Heart right ventricle (tissue), 16 donors: ENCODE data around the gene CYP27B1. TPM values are rescaled to one million over a fixed set of nuclear protein-coding genes. Genes with fewer than 3 reads are reported as not detected.

Experiments used
- ATAC-seq, 8 donors: fragments of 200-7000 bp; cut with Tn5 transposase; one replicate each; pipeline ENCODE4 v1.9.1; 2020; ENCODE audit warnings: mild to moderate bottlenecking in 8 of 8, moderate library complexity in 8 of 8, moderate number of reproducible peaks in 1 of 8
- DNase-seq, 2 donors: peaks; one replicate each; pipeline ENCODE4 v3.0.0-alpha.2; 2020
- H3K27ac ChIP-seq, 10 donors: fragments of 200-600 bp; sonication (generic) in 2 of 10; one replicate each; pipeline versions ENCODE4 v1.5.0 to v1.8.0; 2020 to 2022; ENCODE audit warnings: mild to moderate bottlenecking in 3 of 10
- H3K27me3 ChIP-seq, 7 donors: fragments of 200-600 bp; one replicate each; pipeline ENCODE4 v1.8.0; 2021 to 2022; ENCODE audit warnings: mild to moderate bottlenecking in 2 of 7
- H3K36me3 ChIP-seq, 9 donors: fragments of 200-600 bp; sonication (generic) in 1 of 9; one replicate each; pipeline versions ENCODE4 v1.5.0 to v1.8.0; 2020 to 2022; ENCODE audit warnings: mild to moderate bottlenecking in 2 of 9
- H3K4me1 ChIP-seq, 9 donors: fragments of 200-600 bp; sonication (generic) in 1 of 9; one replicate each; pipeline versions ENCODE4 v1.5.0 to v1.8.0; 2020 to 2022; ENCODE audit warnings: mild to moderate bottlenecking in 4 of 9
- H3K4me3 ChIP-seq, 10 donors: fragments of 200-600 bp; sonication (generic) in 2 of 10; one replicate each; pipeline versions ENCODE4 v1.5.0 to v1.8.0; 2020 to 2022; ENCODE audit warnings: mild to moderate bottlenecking in 7 of 10, moderate library complexity in 2 of 10
- H3K9me3 ChIP-seq, 11 donors: fragments of 200-600 bp in 10 of 11; sonication (generic) in 2 of 11; one replicate each; pipeline versions ENCODE4 v1.5.0 to v1.8.0; 2013 to 2022; ENCODE audit warnings: mild to moderate bottlenecking in 2 of 11, control low read depth in 1 of 11, moderate library complexity in 1 of 11
- CTCF ChIP-seq, 9 donors: fragments of 200-600 bp; sonication (generic) in 2 of 9; IDR thresholded peaks; one replicate each; pipeline versions ENCODE4 v1.5.0 to v1.8.0; 2021 to 2022; ENCODE audit warnings: antibody characterized with exemption in 9 of 9, mild to moderate bottlenecking in 5 of 9, moderate library complexity in 1 of 9
- WGBS, 2 donors: extraction: QIAGEN DNeasy Blood & Tissue Kit; methylation state at CpG; one replicate each; pipeline ENCODE4 v1.1.7; 2013; ENCODE audit warnings: inconsistent platforms in 1 of 2; 5-methylcytosine and 5-hydroxymethylcytosine counted together
- intact Hi-C, 10 donors: fragments of 100-400 bp; cut with DNase I; formaldehyde crosslinking; loops; one replicate each; pipeline versions ENCODE4 v1.11.1 to v1.14.2; 2022
- polyA plus RNA-seq, 2 donors: library from polyadenylated mRNA; stranded (reverse); fragments of 200-250 nt; gene quantifications; one replicate each; pipeline ENCODE4 v1.2.3, GENCODE V29; 2013
- total RNA-seq, 10 donors: library from RNA; stranded (reverse); fragmentation: NEBNext Ultra II Directional in 3 of 10; extraction: Animal tissue kit (Norgen Biotek cat#: 25700) in 3 of 10; gene quantifications; one replicate each; pipeline versions ENCODE4 v1.2.1 to v1.2.4, GENCODE V29; 2021 to 2023
- donor health status: Arrhythmogenic right ventricular cardiomyopathy.
- donor health status: ischemic (EF 13 %, LVEDD 7.1; RV severe dilation, severe dysfunction).
- donor health status: healthy with polysubstance abuse.
- donor health status: DM: no; HTN: yes; CAD: no.
- donor health status: DM: no; HTN: no; CAD: no.
- donor health status: ischemic (EF 25% LVEDD 6.9; RV normal size, moderate dysfunction).
- donor health status: ischemic (EF 25% LVEDD 5.7; RV mildly dilated, moderate dysfunction).
- donor health status: healthy.
- donor health status: DM: yes; HTN: yes; CAD: no.
- donor health status: Ischemic cardiomyopathy.
- donor health status: ischemic (EF 35%, LVEDD 5.7; RV mildly dilated, moderate dysfunction).
- donor health status: nonischemic (EF 11% LVEDD 7.7; RV severe dilation, severe dysfunction).
- donor health status: DM: yes; HTN: yes; CAD: no.
- donor health status: PGD.
- donor health status: ischemic (EF 29% LVEDD 5.4; RV normal size, mild dysfunction).
- donor health status: nonischemic (EF 23%, LVEDD 6.1; RV moderate dilation, normal function).

The CYP27B1 gene
- total and polyA plus RNA-seq, 12 donors = 0.14 to 0.95 (median 0.81) TPM; not detected in 9

- WGBS, 2 donors = 62% methylated on average over 17 of the region's 17 CpGs
- Histone ChIP-seq H3K27me3 (no peaks in the 10 kb centered on the region), H3K9me3 (no peaks in the 10 kb centered on the region), H3K36me3 (peaks cover 0 to 72% (median 12%) of the 10 kb centered on the region in 9 donors), H3K4me3 (no peak overlapping the region), H3K27ac (no peak overlapping the region), H3K4me1 (peaks cover 15 to 55% (median 51%) of the 10 kb centered on the region in 9 donors)
- TF ChIP-seq CTCF (IDR thresholded peaks at IDR 0.05) = peak in 1 of 9 donors; percentile 13
- intact Hi-C loops = no loop called here
- ATAC-seq (peak in 2 of 8 donors; percentile 14 to 16), DNase-seq (no peak)
These were observed 47.3 kb upstream of the CYP27B1 start for GRCh38 chr12:57813971-57814772.

GRCh38 chr12:57813111-57813970, 46.5 kb upstream of the CYP27B1 start:
- Histone ChIP-seq H3K4me3 (no peak overlapping the region), H3K27ac (no peak overlapping the region), H3K27me3 (no peaks in the 10 kb centered on the region), H3K36me3 (peaks cover 0 to 72% (median 14%) of the 10 kb centered on the region in 9 donors), H3K9me3 (no peaks in the 10 kb centered on the region), H3K4me1 (peaks cover 15 to 46% (median 44%) of the 10 kb centered on the region in 9 donors)
- ATAC-seq (no peak), DNase-seq (no peak)
- intact Hi-C loops = no loop called here
- 87 to 89% methylated on average over 14 of the region's 14 CpGs for WGBS, 2 donors
- no peak for TF ChIP-seq CTCF (IDR thresholded peaks at IDR 0.05)

GRCh38 chr12:57811028-57811755, 44.3 kb upstream of the CYP27B1 start:
- peaks cover 9 to 25% (median 23%) of the 10 kb centered on the region in 9 donors for H3K4me1 ChIP-seq
- ATAC-seq (no peak), DNase-seq (no peak)
- 92 to 96% methylated on average over 10 of the region's 10 CpGs for WGBS, 2 donors
- H3K9me3 ChIP-seq = no peaks in the 10 kb centered on the region
- no peaks in the 10 kb centered on the region for H3K27me3 ChIP-seq
- no peak overlapping the region for H3K27ac ChIP-seq
- intact Hi-C loops = no loop called here
- no peak for TF ChIP-seq CTCF (IDR thresholded peaks at IDR 0.05)
- no peak overlapping the region for H3K4me3 ChIP-seq
- H3K36me3 ChIP-seq = peaks cover 0 to 90% (median 23%) of the 10 kb centered on the region in 9 donors

- Histone ChIP-seq H3K4me1 (peaks cover 6 to 18% (median 15%) of the 10 kb centered on the region in 9 donors), H3K27ac (no peak overlapping the region), H3K4me3 (no peak overlapping the region), H3K27me3 (no peaks in the 10 kb centered on the region), H3K36me3 (peaks cover 0 to 90% (median 25%) of the 10 kb centered on the region in 9 donors), H3K9me3 (no peaks in the 10 kb centered on the region)
- WGBS, 2 donors = 90% methylated on average over 5 of the region's 5 CpGs
- intact Hi-C loops = no loop called here
- ATAC-seq (no peak), DNase-seq (no peak)
- TF ChIP-seq CTCF (IDR thresholded peaks at IDR 0.05) = no peak
These were observed 43.6 kb upstream of the CYP27B1 start for GRCh38 chr12:57810450-57810849.
